CD8-positive, alpha-beta memory T cell (primary cell): ENCODE data around the gene MCF2L. TPM values are rescaled to one million over a fixed set of nuclear protein-coding genes. Genes with fewer than 3 reads are reported as not detected.

Source experiments
- CTCF ChIA-PET: fragments of 350-600 bp; sonication (Branson Sonifier 250); formaldehyde crosslinking; loops from one replicate; lab custom pipeline; 2021; ENCODE audit warnings: antibody characterized with exemption; lab: Charles Lee
- POLR2A ChIA-PET: fragments of 350-600 bp; sonication (Branson Sonifier 250); formaldehyde crosslinking; loops from one replicate; lab custom pipeline; 2021; ENCODE audit warnings: antibody characterized with exemption; lab: Charles Lee
- DNase-seq, 5 donors: peaks; one replicate each; pipeline versions ENCODE4 v3.0.0 to v3.0.0-alpha.2; 2020 to 2022; ENCODE audit warnings: mixed read lengths in 1 of 5
- H3K27ac ChIP-seq: one replicate; pipeline ENCODE4 v1.7.0; 2013; ENCODE audit warnings: low read depth, mild to moderate bottlenecking, low read length, moderate library complexity
- H3K27me3 ChIP-seq: 2 replicates; pipeline ENCODE4 v1.7.0; 2013; ENCODE audit warnings: low read length, mild to moderate bottlenecking; ENCODE audit not compliant: insufficient read depth, poor library complexity, severe bottlenecking
- H3K36me3 ChIP-seq: 2 replicates; pipeline ENCODE4 v1.7.0; 2013; ENCODE audit warnings: mild to moderate bottlenecking, low read length, moderate library complexity; ENCODE audit not compliant: insufficient read depth
- H3K4me1 ChIP-seq: 2 replicates; pipeline ENCODE4 v1.7.0; 2013; ENCODE audit warnings: mild to moderate bottlenecking, low read length, moderate library complexity; ENCODE audit not compliant: insufficient read depth
- H3K4me3 ChIP-seq: 2 replicates; pipeline ENCODE4 v1.7.0; 2013; ENCODE audit warnings: mild to moderate bottlenecking, low read length
- H3K9me3 ChIP-seq: 2 replicates; pipeline ENCODE4 v1.7.0; 2013; ENCODE audit warnings: mild to moderate bottlenecking, low read length
- H3K27ac Mint-ChIP-seq, 8 donors: one replicate each; pipeline ENCODE4 v1.8.0; 2020 to 2021; ENCODE audit warnings: mixed read lengths in 8 of 8, mild to moderate bottlenecking in 6 of 8, inconsistent platforms in 3 of 8, moderate library complexity in 3 of 8
- H3K27me3 Mint-ChIP-seq, 2 donors: one replicate each; pipeline ENCODE4 v1.8.0; 2020 to 2021; ENCODE audit warnings: mixed read lengths in 2 of 2, mild to moderate bottlenecking in 1 of 2, moderate library complexity in 1 of 2
- H3K36me3 Mint-ChIP-seq, 3 donors: one replicate each; pipeline ENCODE4 v1.8.0; 2020 to 2021; ENCODE audit warnings: mixed read lengths in 3 of 3, inconsistent platforms in 1 of 3, mild to moderate bottlenecking in 1 of 3
- H3K4me1 Mint-ChIP-seq, 3 donors: one replicate each; pipeline ENCODE4 v1.8.0; 2020 to 2021; ENCODE audit warnings: mixed read lengths in 3 of 3, inconsistent platforms in 1 of 3, mild to moderate bottlenecking in 1 of 3
- H3K4me3 Mint-ChIP-seq, 7 donors: one replicate each; pipeline ENCODE4 v1.8.0; 2020 to 2021; ENCODE audit warnings: mixed read lengths in 7 of 7, mild to moderate bottlenecking in 6 of 7, moderate library complexity in 4 of 7, inconsistent platforms in 2 of 7
- H3K9me3 Mint-ChIP-seq, 5 donors: one replicate each; pipeline ENCODE4 v1.8.0; 2020 to 2022; ENCODE audit warnings: mixed read lengths in 5 of 5, mild to moderate bottlenecking in 3 of 5, moderate library complexity in 2 of 5, inconsistent platforms in 1 of 5
- polyA plus RNA-seq: library from polyadenylated mRNA; unstranded; fragments of 300-500 nt; fragmentation: Illumina TruSeq; gene quantifications from one replicate; pipeline ENCODE4 v1.2.3, GENCODE V29; 2021
- total RNA-seq, 2 experiments: library from RNA; stranded (reverse); gene quantifications; one replicate each; pipeline ENCODE4 v1.2.3, GENCODE V29; 2021

Gene MCF2L
- total and polyA plus RNA-seq, 3 experiments from 2014 or later: 2.5 to 9.6 (median 9.1) TPM

- Mint-ChIP-seq H3K9me3 (no peaks in the 10 kb centered on the region), H3K27me3 (no peaks in the 10 kb centered on the region), H3K36me3 (peaks cover 0 to 4% (median 1%) of the 10 kb centered on the region in 3 donors), H3K27ac (no peak overlapping the region), H3K4me3 (no peak overlapping the region), H3K4me1 (peaks cover 0 to 17% (median 8%) of the 10 kb centered on the region in 3 donors)
- no peaks in the 10 kb centered on the region for H3K27me3 ChIP-seq
- ChIA-PET CTCF (no interaction called here), POLR2A (no interaction called here)
- no peaks in the 10 kb centered on the region for H3K9me3 ChIP-seq
- no peaks in the 10 kb centered on the region for H3K36me3 ChIP-seq
- DNase-seq: no peak
- H3K27ac ChIP-seq: no peak overlapping the region
- no peaks in the 10 kb centered on the region for H3K4me1 ChIP-seq
- H3K4me3 ChIP-seq: no peak overlapping the region
Measured at GRCh38 chr13:112995395-112996191, 26.6 kb downstream of the MCF2L start.

GRCh38 chr13:112996671-112997091, 27.7 kb downstream of the MCF2L start:
- POLR2A ChIA-PET: no interaction called here
- no peak for DNase-seq

GRCh38 chr13:112997188-112998130, 28.4 kb downstream of the MCF2L start:
- no peak for DNase-seq
- CTCF ChIA-PET: no interaction called here
- H3K4me3 Mint-ChIP-seq: no peak overlapping the region
- POLR2A ChIA-PET: no interaction called here
- no peaks in the 10 kb centered on the region for H3K9me3 ChIP-seq
- H3K27me3 ChIP-seq: no peaks in the 10 kb centered on the region
- no peaks in the 10 kb centered on the region for H3K36me3 ChIP-seq
- H3K4me1 ChIP-seq: no peaks in the 10 kb centered on the region
- H3K27ac Mint-ChIP-seq: no peak overlapping the region
- H3K27me3 Mint-ChIP-seq: peaks cover 0 to under 1% of the 10 kb centered on the region in 2 donors
- peaks cover 0 to 26% (median 8%) of the 10 kb centered on the region in 3 donors for H3K4me1 Mint-ChIP-seq
- no peak overlapping the region for H3K4me3 ChIP-seq
- H3K36me3 Mint-ChIP-seq: peaks cover 0 to 4% (median 1%) of the 10 kb centered on the region in 3 donors
- no peaks in the 10 kb centered on the region for H3K9me3 Mint-ChIP-seq
- no peak overlapping the region for H3K27ac ChIP-seq

More at GRCh38 chr13:112996671-112997091, 27.7 kb downstream of the MCF2L start:
- peaks cover 0 to 26% (median 8%) of the 10 kb centered on the region in 3 donors for H3K4me1 Mint-ChIP-seq
- no peaks in the 10 kb centered on the region for H3K27me3 Mint-ChIP-seq
- no peaks in the 10 kb centered on the region for H3K4me1 ChIP-seq
- no peaks in the 10 kb centered on the region for H3K36me3 ChIP-seq
- peaks cover 0 to 4% (median 1%) of the 10 kb centered on the region in 3 donors for H3K36me3 Mint-ChIP-seq
- H3K27ac Mint-ChIP-seq: no peak overlapping the region
- H3K4me3 ChIP-seq: no peak overlapping the region
- no peaks in the 10 kb centered on the region for H3K9me3 ChIP-seq
- H3K9me3 Mint-ChIP-seq: no peaks in the 10 kb centered on the region
- CTCF ChIA-PET: no interaction called here
- no peak overlapping the region for H3K27ac ChIP-seq
- H3K27me3 ChIP-seq: no peaks in the 10 kb centered on the region
- no peak overlapping the region for H3K4me3 Mint-ChIP-seq

- H3K27me3 Mint-ChIP-seq: peaks cover 0 to 2% of the 10 kb centered on the region in 2 donors
- CTCF ChIA-PET: no interaction called here
- H3K36me3 ChIP-seq: no peaks in the 10 kb centered on the region
- no peaks in the 10 kb centered on the region for H3K9me3 Mint-ChIP-seq
- no peaks in the 10 kb centered on the region for H3K4me1 ChIP-seq
- H3K9me3 ChIP-seq: no peaks in the 10 kb centered on the region
- H3K4me3 ChIP-seq: no peak overlapping the region
- POLR2A ChIA-PET: no interaction called here
- DNase-seq: no peak
- H3K4me1 Mint-ChIP-seq: peaks cover 0 to 26% (median 8%) of the 10 kb centered on the region in 3 donors
- H3K4me3 Mint-ChIP-seq: no peak overlapping the region
- H3K27me3 ChIP-seq: no peaks in the 10 kb centered on the region
- H3K27ac ChIP-seq: no peak overlapping the region
- H3K36me3 Mint-ChIP-seq: peaks cover 0 to 4% (median 1%) of the 10 kb centered on the region in 3 donors
- H3K27ac Mint-ChIP-seq: no peak overlapping the region
Measured at GRCh38 chr13:112998521-112999280, 29.7 kb downstream of the MCF2L start.

GRCh38 chr13:112999414-113000177, 30.6 kb downstream of the MCF2L start:
- no peak for DNase-seq
- Histone ChIP-seq H3K27me3 (no peaks in the 10 kb centered on the region), H3K4me3 (no peak overlapping the region), H3K4me1 (no peaks in the 10 kb centered on the region), H3K9me3 (no peaks in the 10 kb centered on the region), H3K27ac (no peak overlapping the region), H3K36me3 (no peaks in the 10 kb centered on the region)
- Mint-ChIP-seq H3K4me3 (no peak overlapping the region), H3K9me3 (peaks cover 0 to 3% (median 0%) of the 10 kb centered on the region in 5 donors), H3K4me1 (peaks cover 0 to 31% (median 8%) of the 10 kb centered on the region in 3 donors), H3K36me3 (peaks cover 0 to 4% (median 1%) of the 10 kb centered on the region in 3 donors), H3K27me3 (peaks cover 0 to 2% of the 10 kb centered on the region in 2 donors), H3K27ac (no peak overlapping the region)
- POLR2A ChIA-PET: no interaction called here
- CTCF ChIA-PET: no interaction called here

GRCh38 chr13:113000575-113000974, 31.6 kb downstream of the MCF2L start:
- CTCF ChIA-PET: no interaction called here
- Histone ChIP-seq H3K27ac (no peak overlapping the region), H3K36me3 (no peaks in the 10 kb centered on the region), H3K4me3 (no peak overlapping the region), H3K27me3 (no peaks in the 10 kb centered on the region), H3K9me3 (no peaks in the 10 kb centered on the region), H3K4me1 (no peaks in the 10 kb centered on the region)
- Mint-ChIP-seq H3K4me1 (peaks cover 5 to 41% (median 17%) of the 10 kb centered on the region in 3 donors), H3K4me3 (peak overlapping the region in 1 of 7 donors; percentile 44), H3K27me3 (peaks cover 0 to 5% of the 10 kb centered on the region in 2 donors), H3K9me3 (peaks cover 0 to 12% (median 3%) of the 10 kb centered on the region in 5 donors), H3K36me3 (peaks cover 0 to 5% (median 1%) of the 10 kb centered on the region in 3 donors), H3K27ac (no peak overlapping the region)
- POLR2A ChIA-PET: no interaction called here
- DNase-seq: no peak
